Measurements from ENCODE around the gene ECSCR.
"Not testable (repeated sequence)": the region's sequence is repeated elsewhere in the genome, so short reads cannot be mapped to it uniquely, and the experiment has no call there.

ECSCR gene

GRCh38 chr5:139486201-139486600 lies 23.7 kb upstream of the ECSCR start:
- no peak for TF ChIP-seq ZC3H10 (CRISPR knock-in tag; IDR thresholded peaks at IDR 0.05)
- no peak for TF ChIP-seq CSDC2 (CRISPR knock-in tag; IDR thresholded peaks at IDR 0.05)
- TF ChIP-seq CSRNP3 (CRISPR knock-in tag; IDR thresholded peaks at IDR 0.05): no peak
- TF ChIP-seq ZNF70 (CRISPR knock-in tag; IDR thresholded peaks at IDR 0.05): no peak
- TF ChIP-seq SNAI2 (CRISPR knock-in tag; IDR thresholded peaks at IDR 0.05): no peak
- no peak for TF ChIP-seq GLIS3 (CRISPR knock-in tag; IDR thresholded peaks at IDR 0.05)
- no peak for TF ChIP-seq POU6F1 (CRISPR knock-in tag; IDR thresholded peaks at IDR 0.05; ENCODE audit: borderline replicate concordance, low read depth)
- no peak for TF ChIP-seq RARB (CRISPR knock-in tag; IDR thresholded peaks at IDR 0.05)
- TF ChIP-seq ESRRG (CRISPR knock-in tag; IDR thresholded peaks at IDR 0.05): no peak
- no peak for TF ChIP-seq CREB5 (CRISPR knock-in tag; IDR thresholded peaks at IDR 0.05; ENCODE audit: low read depth)
- TF ChIP-seq TCF4 (CRISPR knock-in tag; IDR thresholded peaks at IDR 0.05; ENCODE audit: borderline replicate concordance): no peak
- TF ChIP-seq TOX (CRISPR knock-in tag; IDR thresholded peaks at IDR 0.05; ENCODE audit: borderline replicate concordance): no peak
- TF ChIP-seq PPARA (CRISPR knock-in tag; IDR thresholded peaks at IDR 0.05; ENCODE audit: borderline replicate concordance): no peak
- no peak for TF ChIP-seq ZFP3 (CRISPR knock-in tag; IDR thresholded peaks at IDR 0.05)
- no peak for TF ChIP-seq BACH2 (CRISPR knock-in tag; IDR thresholded peaks at IDR 0.05; ENCODE audit: borderline replicate concordance)
- no peak for TF ChIP-seq ARNTL (CRISPR knock-in tag; IDR thresholded peaks at IDR 0.05; ENCODE audit: borderline replicate concordance, low read depth)
- no peak for TF ChIP-seq ISL1 (CRISPR knock-in tag; IDR thresholded peaks at IDR 0.05)
- no peak for TF ChIP-seq ZFP30 (CRISPR knock-in tag; IDR thresholded peaks at IDR 0.05)
- TF ChIP-seq ZNF8 (CRISPR knock-in tag; IDR thresholded peaks at IDR 0.05): no peak
- TF ChIP-seq PATZ1 (CRISPR knock-in tag; IDR thresholded peaks at IDR 0.05; ENCODE audit: borderline replicate concordance): no peak
- no peak for ATAC-seq

GRCh38 chr5:139482890-139483208 lies 20.3 kb upstream of the ECSCR start:
- ATAC-seq: not testable (repeated sequence)

GRCh38 chr5:139482050-139482889 lies 19.7 kb upstream of the ECSCR start, which contains the start of gene STING1:
Gene STING1, minus strand, starts transcription at chr5:139482758. Its CDS starts 1,054 bp downstream, at chr5:139481704.
- no peak for TF ChIP-seq GLIS3 (CRISPR knock-in tag; IDR thresholded peaks at IDR 0.05)
- no peak for TF ChIP-seq CSDC2 (CRISPR knock-in tag; IDR thresholded peaks at IDR 0.05)
- TF ChIP-seq CSRNP3 (CRISPR knock-in tag; IDR thresholded peaks at IDR 0.05): no peak
- TF ChIP-seq PPARA (CRISPR knock-in tag; IDR thresholded peaks at IDR 0.05; ENCODE audit: borderline replicate concordance): no peak
- TF ChIP-seq ZNF565 (CRISPR knock-in tag; conservative IDR thresholded peaks at IDR 0.05; ENCODE audit: low read depth): no peak
- TF ChIP-seq ISL1 (CRISPR knock-in tag; IDR thresholded peaks at IDR 0.05): no peak
- TF ChIP-seq BACH2 (CRISPR knock-in tag; IDR thresholded peaks at IDR 0.05; ENCODE audit: borderline replicate concordance): no peak
- TF ChIP-seq ZNF8 (CRISPR knock-in tag; IDR thresholded peaks at IDR 0.05): no peak
- TF ChIP-seq OSR1 (CRISPR knock-in tag; IDR thresholded peaks at IDR 0.05): no peak
- no peak for TF ChIP-seq ZFP30 (CRISPR knock-in tag; IDR thresholded peaks at IDR 0.05)
- TF ChIP-seq TCF4 (CRISPR knock-in tag; IDR thresholded peaks at IDR 0.05; ENCODE audit: borderline replicate concordance): no peak
- no peak for TF ChIP-seq SNAI2 (CRISPR knock-in tag; IDR thresholded peaks at IDR 0.05)
- no peak for TF ChIP-seq ESRRG (CRISPR knock-in tag; IDR thresholded peaks at IDR 0.05)
- TF ChIP-seq CREB5 (CRISPR knock-in tag; IDR thresholded peaks at IDR 0.05; ENCODE audit: low read depth): no peak
- TF ChIP-seq ZC3H10 (CRISPR knock-in tag; IDR thresholded peaks at IDR 0.05): no peak
- TF ChIP-seq TSHZ2 (CRISPR knock-in tag; IDR thresholded peaks at IDR 0.05): no peak
- ATAC-seq: peak; percentile 85
